Breast epithelium (tissue), 4 donors: ENCODE measurements around the gene CCDC7. TPM values are rescaled to one million over a fixed set of nuclear protein-coding genes. Genes with fewer than 3 reads are reported as not detected.
"Not testable (repeated sequence)": the region's sequence is repeated elsewhere in the genome, so short reads cannot be mapped to it uniquely, and the experiment has no call there.

Experiments
- DNase-seq, 2 donors: peaks; one replicate each; pipeline ENCODE4 v3.0.0-alpha.2; 2019; ENCODE audit warnings: low spot score in 2 of 2
- H3K27ac ChIP-seq, 2 donors: fragments of 200-600 bp; sonication (generic) in 1 of 2; one replicate each; pipeline ENCODE4 v1.5.1; 2016 to 2019; ENCODE audit warnings: mild to moderate bottlenecking in 1 of 2
- H3K27me3 ChIP-seq, 2 donors: fragments of 200-600 bp; sonication (generic) in 1 of 2; one replicate each; pipeline versions ENCODE4 v1.5.1 to v1.6.0; 2017 to 2019; ENCODE audit warnings: control low read depth in 1 of 2, mild to moderate bottlenecking in 1 of 2
- H3K36me3 ChIP-seq: fragments of 200-600 bp; one replicate; pipeline ENCODE4 v1.5.1; 2019
- H3K4me1 ChIP-seq, 2 donors: fragments of 200-600 bp; sonication (generic); one replicate each; pipeline ENCODE4 v1.5.1; 2016 to 2019; ENCODE audit warnings: control low read depth in 1 of 2
- H3K4me3 ChIP-seq, 3 donors: fragments of 200-600 bp; sonication (generic); 1 replicate in 2 of 3; 2 replicates in 1 of 3; pipeline ENCODE4 v1.5.1; 2016 to 2019; ENCODE audit warnings: mild to moderate bottlenecking in 3 of 3, moderate library complexity in 2 of 3
- H3K9me3 ChIP-seq, 2 donors: fragments of 200-600 bp; sonication (generic) in 1 of 2; one replicate each; pipeline ENCODE4 v1.5.1; 2016 to 2019; ENCODE audit warnings: control low read depth in 1 of 2
- POLR2A ChIP-seq: fragments of 450-650 bp; IDR thresholded peaks from one replicate; pipeline ENCODE4 v1.6.1; 2016; ENCODE audit warnings: antibody characterized with exemption, mild to moderate bottlenecking, moderate library complexity
- POLR2AphosphoS5 ChIP-seq, 3 donors: sonication (generic); formaldehyde crosslinking; IDR thresholded peaks; one replicate each; pipeline ENCODE4 v1.6.1; 2017; ENCODE audit warnings: antibody characterized with exemption in 3 of 3
- intact Hi-C: fragments of 100-400 bp; cut with DNase I; formaldehyde crosslinking; loops from one replicate; pipeline ENCODE4 v1.15.1; 2023; ENCODE audit warnings: low total_unique reads
- total RNA-seq, 3 donors: library from RNA; depleted of rRNA; stranded (reverse); fragments of >200 nt; gene quantifications; one replicate each; pipeline ENCODE4 v1.1.0, GENCODE V29; 2016
- TF ChIP-seq, protein P1 (sequence below), 3 donors: fragments of 450-650 bp; IDR thresholded peaks; one replicate each; pipeline ENCODE4 v1.5.1; 2016 to 2017; ENCODE audit warnings: antibody characterized with exemption in 3 of 3, mild to moderate bottlenecking in 3 of 3, moderate library complexity in 3 of 3

The CCDC7 gene
- total RNA-seq, 3 donors from 2014 or later: 16.3 to 46.7 (median 34.7) TPM

DNA sequence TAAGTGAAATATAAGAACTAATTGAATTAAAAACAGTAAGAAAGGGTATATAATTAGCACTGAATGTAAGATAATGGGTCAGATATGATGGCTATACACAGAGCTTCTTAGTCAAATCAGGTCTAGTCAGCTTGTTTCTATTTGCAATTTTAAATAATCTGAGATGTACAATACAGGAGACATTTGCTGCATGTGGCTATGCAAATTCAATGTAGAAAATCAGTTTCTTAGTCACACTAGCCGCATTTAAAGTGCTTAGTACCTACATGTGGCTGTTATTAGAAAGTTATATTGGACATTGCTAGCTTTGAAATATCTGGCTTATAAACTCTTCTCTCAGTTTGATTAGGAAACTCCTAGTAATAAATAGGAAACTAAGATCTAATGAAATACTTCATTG is 25.3 kb downstream of the CCDC7 start:
- Histone ChIP-seq H3K4me1 (no peaks in the 10 kb centered on the region), H3K4me3 (no peak overlapping the region), H3K27ac (no peak overlapping the region), H3K27me3 (no peaks in the 10 kb centered on the region), H3K36me3 (no peaks in the 10 kb centered on the region), H3K9me3 (no peaks in the 10 kb centered on the region)
- TF ChIP-seq POLR2AphosphoS5 (IDR thresholded peaks at IDR 0.05): no peak
- TF ChIP-seq POLR2A: no peak
- TF ChIP-seq, protein P1, sequence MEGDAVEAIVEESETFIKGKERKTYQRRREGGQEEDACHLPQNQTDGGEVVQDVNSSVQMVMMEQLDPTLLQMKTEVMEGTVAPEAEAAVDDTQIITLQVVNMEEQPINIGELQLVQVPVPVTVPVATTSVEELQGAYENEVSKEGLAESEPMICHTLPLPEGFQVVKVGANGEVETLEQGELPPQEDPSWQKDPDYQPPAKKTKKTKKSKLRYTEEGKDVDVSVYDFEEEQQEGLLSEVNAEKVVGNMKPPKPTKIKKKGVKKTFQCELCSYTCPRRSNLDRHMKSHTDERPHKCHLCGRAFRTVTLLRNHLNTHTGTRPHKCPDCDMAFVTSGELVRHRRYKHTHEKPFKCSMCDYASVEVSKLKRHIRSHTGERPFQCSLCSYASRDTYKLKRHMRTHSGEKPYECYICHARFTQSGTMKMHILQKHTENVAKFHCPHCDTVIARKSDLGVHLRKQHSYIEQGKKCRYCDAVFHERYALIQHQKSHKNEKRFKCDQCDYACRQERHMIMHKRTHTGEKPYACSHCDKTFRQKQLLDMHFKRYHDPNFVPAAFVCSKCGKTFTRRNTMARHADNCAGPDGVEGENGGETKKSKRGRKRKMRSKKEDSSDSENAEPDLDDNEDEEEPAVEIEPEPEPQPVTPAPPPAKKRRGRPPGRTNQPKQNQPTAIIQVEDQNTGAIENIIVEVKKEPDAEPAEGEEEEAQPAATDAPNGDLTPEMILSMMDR (IDR thresholded peaks at IDR 0.05): no peak
- intact Hi-C loops: no loop called here
- DNase-seq: no peak

DNA sequence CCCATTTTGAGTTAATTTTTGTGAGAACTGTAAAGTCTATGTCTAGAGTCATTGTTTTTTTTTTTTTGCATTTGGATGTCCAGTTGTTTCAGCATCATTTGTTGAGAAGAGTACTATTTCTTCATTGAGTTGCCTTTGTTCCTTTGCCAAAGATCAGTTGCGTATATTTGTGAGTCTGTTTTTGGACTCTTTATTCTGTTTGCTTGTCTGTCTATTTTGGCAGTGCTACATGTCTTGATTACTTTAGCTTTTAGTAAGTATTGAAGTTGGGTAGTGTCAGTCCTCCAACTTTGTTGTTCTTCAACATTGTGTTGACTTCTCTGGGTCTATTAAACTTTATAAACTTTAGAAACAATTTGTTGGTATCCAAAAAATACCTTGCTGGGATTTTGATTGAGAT is 31.6 kb downstream of the CCDC7 start:
- DNase-seq: no peak
- intact Hi-C loops: no loop called here
- no peaks in the 10 kb centered on the region for H3K36me3 ChIP-seq

DNA sequence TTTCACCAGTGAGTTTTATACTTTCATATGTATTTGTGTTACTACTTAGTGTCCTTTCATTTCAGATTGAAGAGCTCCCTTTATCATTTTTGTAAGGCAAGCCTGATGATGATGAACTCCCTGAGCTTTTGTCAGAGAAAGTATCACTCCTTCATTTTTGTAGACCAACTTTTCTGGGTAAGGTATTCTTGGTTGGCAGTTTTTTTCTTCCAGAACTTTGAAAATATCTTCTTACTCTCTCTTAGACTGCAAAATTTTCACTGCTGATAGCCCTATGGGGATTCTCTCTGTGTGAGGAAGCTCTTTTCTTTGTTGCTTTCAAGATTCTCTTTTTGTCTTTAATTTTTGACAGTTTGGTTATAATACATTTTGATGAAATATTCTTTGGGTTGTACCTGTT is 35.7 kb downstream of the CCDC7 start:
- H3K4me1 ChIP-seq: no peaks in the 10 kb centered on the region
- TF ChIP-seq POLR2A: no peak
- no peak for TF ChIP-seq POLR2AphosphoS5 (IDR thresholded peaks at IDR 0.05)
- TF ChIP-seq, protein P1 (IDR thresholded peaks at IDR 0.05): no peak
- H3K9me3 ChIP-seq: peaks cover 3 to 19% of the 10 kb centered on the region in 2 donors
- intact Hi-C loops: no loop called here
- no peak overlapping the region for H3K4me3 ChIP-seq
- H3K27ac ChIP-seq: no peak overlapping the region
- DNase-seq: no peak
- H3K27me3 ChIP-seq: no peaks in the 10 kb centered on the region
- no peaks in the 10 kb centered on the region for H3K36me3 ChIP-seq

More for the DNA sequence above, 31.6 kb downstream of the CCDC7 start:
- H3K27ac ChIP-seq: no peak overlapping the region
- H3K4me1 ChIP-seq: no peaks in the 10 kb centered on the region
- no peak for TF ChIP-seq POLR2A
- no peak for TF ChIP-seq POLR2AphosphoS5 (IDR thresholded peaks at IDR 0.05)
- TF ChIP-seq, protein P1 (IDR thresholded peaks at IDR 0.05): no peak
- no peaks in the 10 kb centered on the region for H3K27me3 ChIP-seq
- no peak overlapping the region for H3K4me3 ChIP-seq
- H3K9me3 ChIP-seq: peaks cover 3 to 19% of the 10 kb centered on the region in 2 donors

DNA sequence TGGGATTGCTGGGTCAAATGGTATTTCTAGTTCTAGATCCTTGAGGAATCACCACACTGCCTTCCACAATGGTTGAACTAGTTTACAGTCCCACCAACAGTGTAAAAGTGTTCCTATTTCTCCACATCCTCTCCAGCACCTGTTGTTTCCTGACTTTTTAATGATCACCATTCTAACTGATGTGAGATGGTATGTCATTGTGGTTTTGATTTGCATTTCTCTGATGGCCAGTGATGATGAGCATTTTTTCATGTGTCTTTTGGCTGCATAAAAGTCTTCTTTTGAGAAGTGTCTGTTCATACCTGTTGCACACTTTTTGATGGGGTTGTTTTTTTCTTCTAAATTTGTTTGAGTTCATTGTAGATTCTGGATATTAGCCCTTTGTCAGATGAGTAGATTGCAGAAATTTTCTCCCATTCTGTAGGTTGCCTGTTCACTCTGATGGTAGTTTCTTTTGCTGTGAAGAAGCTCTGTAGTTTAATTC is 37.1 kb downstream of the CCDC7 start:
- H3K4me3 ChIP-seq, H3K27ac ChIP-seq, DNase-seq, H3K27me3 ChIP-seq, H3K36me3 ChIP-seq, intact Hi-C loops, H3K4me1 ChIP-seq: not testable (repeated sequence)
- peaks cover 8 to 22% of the 10 kb centered on the region in 2 donors for H3K9me3 ChIP-seq

DNA sequence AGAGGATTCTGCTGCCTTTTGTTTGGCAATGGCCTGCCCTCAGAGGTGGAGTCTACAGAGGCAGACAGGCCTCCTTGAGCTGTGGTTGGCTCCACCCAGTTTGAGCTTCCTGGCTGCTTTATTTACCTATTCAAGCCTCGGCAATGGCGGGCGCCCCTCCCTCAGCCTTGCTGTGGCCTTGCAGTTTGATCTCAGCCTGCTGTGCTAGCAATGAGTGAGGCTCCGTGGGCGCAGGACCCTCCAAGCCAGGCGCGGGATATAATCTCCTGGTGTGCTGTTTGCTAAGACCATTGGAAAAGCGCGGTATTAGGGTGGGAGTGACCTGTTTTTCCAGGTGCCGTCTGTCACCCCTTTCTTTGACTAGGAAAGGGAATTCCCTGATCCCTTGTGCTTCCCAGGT is 42.1 kb downstream of the CCDC7 start:
- DNase-seq, H3K27me3 ChIP-seq, H3K9me3 ChIP-seq, intact Hi-C loops, H3K36me3 ChIP-seq, H3K4me1 ChIP-seq, H3K4me3 ChIP-seq, H3K27ac ChIP-seq: not testable (repeated sequence)

DNA sequence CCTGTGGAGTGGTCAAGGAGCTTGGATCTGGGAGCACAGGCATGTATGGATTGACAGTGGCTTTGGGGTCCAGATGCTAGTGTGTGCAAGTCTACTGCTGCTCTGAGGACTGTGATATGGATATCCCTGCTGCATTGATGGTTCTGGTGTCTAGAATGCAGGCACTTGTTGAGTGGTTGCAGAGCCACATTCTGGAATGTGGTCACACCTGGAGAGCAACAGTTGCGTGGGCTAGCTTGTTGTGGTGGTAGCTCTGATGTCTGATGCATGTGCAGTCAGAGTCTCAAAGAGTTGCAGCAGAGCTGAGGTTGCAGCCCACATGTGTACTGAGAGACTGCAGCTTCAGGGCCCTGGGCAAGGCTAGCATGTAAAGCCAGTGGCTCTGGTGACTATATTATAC is 43.2 kb downstream of the CCDC7 start:
- Histone ChIP-seq H3K9me3 (peaks cover 6% of the 10 kb centered on the region in 2 donors), H3K27me3 (no peaks in the 10 kb centered on the region), H3K4me1 (no peaks in the 10 kb centered on the region), H3K27ac (no peak overlapping the region), H3K36me3 (no peaks in the 10 kb centered on the region), H3K4me3 (no peak overlapping the region)
- intact Hi-C loops: no loop called here
- DNase-seq: no peak
- TF ChIP-seq POLR2A: no peak
- no peak for TF ChIP-seq POLR2AphosphoS5 (IDR thresholded peaks at IDR 0.05)
- TF ChIP-seq, protein P1 (IDR thresholded peaks at IDR 0.05): no peak
